Measurements from ENCODE around the gene PUDP.

PUDP gene

GRCh38 chrX:7074148-7074907 lies 73.6 kb downstream of the PUDP start:
- DNase-seq = no peak

- no peak for DNase-seq
These were observed 74.6 kb downstream of the PUDP start for GRCh38 chrX:7073336-7073735.

- no peak for DNase-seq
These were observed 75.1 kb downstream of the PUDP start for GRCh38 chrX:7072856-7073255.

GRCh38 chrX:7071390-7071789 lies 76.6 kb downstream of the PUDP start:
- DNase-seq = no peak

GRCh38 chrX:7069556-7069955 lies 78.4 kb downstream of the PUDP start:
- no peak for DNase-seq

GRCh38 chrX:7068939-7069367 lies 79.0 kb downstream of the PUDP start:
- peak in 1 of 51 donors; percentile 0 for DNase-seq

- no peak for DNase-seq
These were observed 80.7 kb downstream of the PUDP start for GRCh38 chrX:7067256-7067655.

- DNase-seq = no peak
These were observed 82.5 kb downstream of the PUDP start for GRCh38 chrX:7065473-7065872.

- no peak for DNase-seq
These were observed 85.0 kb downstream of the PUDP start for GRCh38 chrX:7062903-7063302.

GRCh38 chrX:7062276-7062675 lies 85.7 kb downstream of the PUDP start:
- no peak for DNase-seq

- no peak for DNase-seq
These were observed 86.5 kb downstream of the PUDP start for GRCh38 chrX:7061429-7061828.

- DNase-seq = no peak
These were observed 87.5 kb downstream of the PUDP start for GRCh38 chrX:7060444-7060843.

GRCh38 chrX:7059859-7060258 lies 88.1 kb downstream of the PUDP start:
- no peak for DNase-seq

- DNase-seq = no peak
These were observed 88.6 kb downstream of the PUDP start for GRCh38 chrX:7059214-7059838.

GRCh38 chrX:7055386-7056137 lies 92.4 kb downstream of the PUDP start:
- DNase-seq = no peak

GRCh38 chrX:7054219-7055216 lies 93.4 kb downstream of the PUDP start:
- no peak for DNase-seq

- no peak for DNase-seq
These were observed 95.4 kb downstream of the PUDP start for GRCh38 chrX:7052541-7052940.

GRCh38 chrX:7050271-7050670 lies 97.7 kb downstream of the PUDP start:
- DNase-seq = no peak

- no peak for DNase-seq
These were observed 100.0 kb downstream of the PUDP start for GRCh38 chrX:7047951-7048350.

GRCh38 chrX:7045238-7045955 lies 102.6 kb downstream of the PUDP start:
- DNase-seq = no peak

All from hypothalamus (tissue), 51 donors.